ENCODE data around the gene OPN4. TPM values are rescaled to one million over a fixed set of nuclear protein-coding genes. Genes with fewer than 3 reads are reported as not detected.

The OPN4 gene
- total and polyA plus RNA-seq, 9 of the 15 experiments (the other 6 are each of a cell fraction or from before 2014, with no cell fraction given), result not detected

- TF ChIP-seq STAT6 (CRISPR knock-in tag; IDR thresholded peaks at IDR 0.05) (no peak), MITF (IDR thresholded peaks at IDR 0.05) (no peak), CBX5 (IDR thresholded peaks at IDR 0.05; ENCODE audit: borderline replicate concordance, low read depth) (0 out of 2 replicates have a peak, but pooled peaks have one; percentile 11), ZNF3 (CRISPR knock-in tag; IDR thresholded peaks at IDR 0.05) (no peak), ZBTB9 (CRISPR knock-in tag; IDR thresholded peaks at IDR 0.05) (no peak), MECOM (CRISPR knock-in tag; IDR thresholded peaks at IDR 0.05) (no peak), ZNF384 (IDR thresholded peaks at IDR 0.05; ENCODE audit: low read depth, low read length) (peak; percentile 23; the same call in 1 of the 2 replicates), GABPA (tag; conservative IDR thresholded peaks at IDR 0.05; ENCODE audit: low read depth) (peak; percentile 83), XRCC4 (IDR thresholded peaks at IDR 0.05; ENCODE audit: extremely low read depth, insufficient read depth, insufficient read length) (no peak), MEF2D (tag; conservative IDR thresholded peaks at IDR 0.05; ENCODE audit: low read depth) (no peak), ZNF354B (CRISPR knock-in tag; IDR thresholded peaks at IDR 0.05) (no peak), NR1H2 (CRISPR knock-in tag; IDR thresholded peaks at IDR 0.05) (no peak), TRIM24 (IDR thresholded peaks at IDR 0.05) (no peak), PHB2 (IDR thresholded peaks at IDR 0.05; ENCODE audit: low read depth) (no peak), ATF7 (IDR thresholded peaks at IDR 0.05) (0 out of 2 replicates have a peak, but pooled peaks have one; percentile 30), GATAD2B (IDR thresholded peaks at IDR 0.05; ENCODE audit: borderline replicate concordance) (peak; percentile 10; the same call in 1 of the 2 replicates), RBM39 (optimal IDR thresholded peaks at IDR 0.05; ENCODE audit: low read depth, low read length) (no peak), ATF6 (CRISPR knock-in tag; IDR thresholded peaks at IDR 0.05) (0 out of 2 replicates have a peak, but pooled peaks have one; percentile 9), NR2C2 (CRISPR knock-in tag; IDR thresholded peaks at IDR 0.05) (no peak), NR2C2 (tag; IDR thresholded peaks at IDR 0.05) (peak; percentile 22; the same call in 1 of the 2 replicates), MAFG (tag; conservative IDR thresholded peaks at IDR 0.05) (no peak)
These were observed 56.7 kb downstream of the OPN4 start (continued) for GRCh38 chr10:86710987-86711512.
